Stimulated activated CD4-positive, alpha-beta T cell treated with anti-CD3 and anti-CD28 coated beads, Interleukin-15, amount 100 ng/mL, for 1 hour (primary cell): ENCODE measurements around the gene NREP.

ENCODE experiments used
- DNase-seq, 2 donors: peaks; one replicate each; pipeline ENCODE4 v3.0.0-alpha.2; 2020; ENCODE audit warnings: low read depth in 1 of 2, low spot score in 1 of 2

The NREP gene

GRCh38 chr5:111756581-111757354, at the start of gene NREP:
Gene NREP, minus strand, starts transcription at chr5:111757194. Its CDS starts 1,422 bp downstream, at chr5:111755772.
- no peak for DNase-seq

GRCh38 chr5:111806753-111807152, 49.8 kb upstream of the NREP start:
- DNase-seq, result no peak

GRCh38 chr5:111806156-111806555, 49.2 kb upstream of the NREP start:
- DNase-seq, result no peak

GRCh38 chr5:111805071-111805470, 48.1 kb upstream of the NREP start:
- no peak for DNase-seq

GRCh38 chr5:111800351-111800750, 43.4 kb upstream of the NREP start:
- DNase-seq, result no peak

GRCh38 chr5:111795142-111795541, 38.1 kb upstream of the NREP start:
- no peak for DNase-seq

- no peak for DNase-seq
These were observed 35.6 kb upstream of the NREP start for GRCh38 chr5:111792471-111793058.

- no peak for DNase-seq
These were observed 33.3 kb upstream of the NREP start for GRCh38 chr5:111790295-111790694.

- DNase-seq, result no peak
These were observed 30.0 kb upstream of the NREP start for GRCh38 chr5:111787006-111787405.

- no peak for DNase-seq
These were observed 27.6 kb upstream of the NREP start for GRCh38 chr5:111784491-111785181.

GRCh38 chr5:111783537-111783936, 26.5 kb upstream of the NREP start:
- DNase-seq, result no peak

GRCh38 chr5:111782216-111782615, 25.2 kb upstream of the NREP start:
- DNase-seq, result no peak

- DNase-seq, result no peak
These were observed 24.2 kb upstream of the NREP start for GRCh38 chr5:111781200-111781599.

- DNase-seq, result no peak
These were observed 22.9 kb upstream of the NREP start for GRCh38 chr5:111779922-111780292.

GRCh38 chr5:111779260-111779921, 22.4 kb upstream of the NREP start:
- no peak for DNase-seq

GRCh38 chr5:111776913-111777781, 20.2 kb upstream of the NREP start:
- DNase-seq, result no peak

- no peak for DNase-seq
These were observed 18.2 kb upstream of the NREP start for GRCh38 chr5:111775224-111775623.

- no peak for DNase-seq
These were observed 17.5 kb upstream of the NREP start for GRCh38 chr5:111774525-111774924.

- DNase-seq, result no peak
These were observed 15.6 kb upstream of the NREP start for GRCh38 chr5:111772456-111773122.

GRCh38 chr5:111769541-111769940, 12.5 kb upstream of the NREP start:
- no peak for DNase-seq
